ENCODE measurements around the gene CNTNAP5.

DNA sequence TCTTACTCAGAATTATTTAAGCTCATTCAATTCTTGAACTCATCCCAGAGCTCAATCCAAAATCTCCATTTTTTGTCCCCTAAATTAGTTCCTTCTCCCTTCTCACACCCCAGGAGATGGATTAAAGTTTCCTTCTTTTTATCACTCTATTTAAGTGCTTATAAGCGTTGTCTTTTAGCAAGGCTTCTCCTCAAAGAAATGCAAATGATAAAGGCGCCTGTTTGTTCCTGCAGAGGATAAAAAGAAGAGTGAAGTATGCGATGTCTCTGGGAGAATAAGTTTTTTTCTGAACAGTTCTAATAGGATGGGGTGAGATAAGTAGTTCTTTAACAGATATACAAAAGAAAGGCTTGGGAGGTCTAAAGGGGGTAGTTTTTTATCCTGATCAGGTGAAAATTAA, 303.3 kb downstream of the CNTNAP5 start:
- TF ChIP-seq, protein P1, sequence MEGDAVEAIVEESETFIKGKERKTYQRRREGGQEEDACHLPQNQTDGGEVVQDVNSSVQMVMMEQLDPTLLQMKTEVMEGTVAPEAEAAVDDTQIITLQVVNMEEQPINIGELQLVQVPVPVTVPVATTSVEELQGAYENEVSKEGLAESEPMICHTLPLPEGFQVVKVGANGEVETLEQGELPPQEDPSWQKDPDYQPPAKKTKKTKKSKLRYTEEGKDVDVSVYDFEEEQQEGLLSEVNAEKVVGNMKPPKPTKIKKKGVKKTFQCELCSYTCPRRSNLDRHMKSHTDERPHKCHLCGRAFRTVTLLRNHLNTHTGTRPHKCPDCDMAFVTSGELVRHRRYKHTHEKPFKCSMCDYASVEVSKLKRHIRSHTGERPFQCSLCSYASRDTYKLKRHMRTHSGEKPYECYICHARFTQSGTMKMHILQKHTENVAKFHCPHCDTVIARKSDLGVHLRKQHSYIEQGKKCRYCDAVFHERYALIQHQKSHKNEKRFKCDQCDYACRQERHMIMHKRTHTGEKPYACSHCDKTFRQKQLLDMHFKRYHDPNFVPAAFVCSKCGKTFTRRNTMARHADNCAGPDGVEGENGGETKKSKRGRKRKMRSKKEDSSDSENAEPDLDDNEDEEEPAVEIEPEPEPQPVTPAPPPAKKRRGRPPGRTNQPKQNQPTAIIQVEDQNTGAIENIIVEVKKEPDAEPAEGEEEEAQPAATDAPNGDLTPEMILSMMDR (IDR thresholded peaks at IDR 0.05; ENCODE audit: low read depth, low read length) = no peak
- TF ChIP-seq, protein P2, sequence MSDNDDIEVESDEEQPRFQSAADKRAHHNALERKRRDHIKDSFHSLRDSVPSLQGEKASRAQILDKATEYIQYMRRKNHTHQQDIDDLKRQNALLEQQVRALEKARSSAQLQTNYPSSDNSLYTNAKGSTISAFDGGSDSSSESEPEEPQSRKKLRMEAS (IDR thresholded peaks at IDR 0.05; ENCODE audit: low read depth, low read length) = no peak
